HG03060 (cell line): ENCODE data around the gene GAGE12H.
"Not testable (repeated sequence)": the region's sequence is repeated elsewhere in the genome, so short reads cannot be mapped to it uniquely, and the experiment has no call there.

Experiments
- ATAC-seq: cut with Tn5 transposase; IDR thresholded peaks from one replicate; pipeline ENCODE4 v1.9.1; 2021; ENCODE audit warnings: low read depth, moderate number of reproducible peaks; ENCODE audit not compliant: unreplicated experiment

GAGE12H gene, protein sequence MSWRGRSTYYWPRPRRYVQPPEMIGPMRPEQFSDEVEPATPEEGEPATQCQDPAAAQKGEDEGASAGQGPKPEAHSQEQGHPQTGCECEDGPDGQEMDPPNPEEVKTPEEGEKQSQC

GRCh38 chrX:49579649-49580048, at the start of gene GAGE12H:
Gene GAGE12H, plus strand, starts transcription at chrX:49579949. Its CDS starts 1,155 bp downstream, at chrX:49581104.
- not testable (repeated sequence) for ATAC-seq

GRCh38 chrX:49531877-49532276, 47.9 kb upstream of the GAGE12H start, which contains the start of gene GAGE12C:
Gene GAGE12C, plus strand, starts transcription at chrX:49532177. Its CDS starts 1,155 bp downstream, at chrX:49533332.
- ATAC-seq: not testable (repeated sequence)

DNA sequence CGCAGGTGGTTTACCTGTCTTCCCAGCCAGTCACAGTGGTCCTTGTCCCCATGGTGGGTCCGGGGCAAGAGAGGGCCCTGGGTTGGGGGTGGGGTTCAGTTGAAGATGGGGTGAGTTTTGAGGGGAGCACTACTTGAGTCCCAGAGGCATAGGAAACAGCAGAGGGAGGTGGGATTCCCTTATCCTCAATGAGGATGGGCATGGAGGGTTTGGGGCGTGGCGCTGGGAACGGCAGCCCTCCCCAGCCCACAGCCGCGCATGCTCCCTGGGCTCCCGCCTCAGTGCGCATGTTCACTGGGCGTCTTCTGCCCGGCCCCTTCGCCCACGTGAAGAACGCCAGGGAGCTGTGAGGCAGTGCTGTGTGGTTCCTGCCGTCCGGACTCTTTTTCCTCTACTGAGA, 38.3 kb upstream of the GAGE12H start, which contains the start of gene GAGE12D:
TSS of gene GAGE12D (plus strand) at position 301 of the 400 bp plus-strand sequence. CDS start 1,155 bp downstream, outside the sequence.
- ATAC-seq: not testable (repeated sequence)

GRCh38 chrX:49550989-49551388, 28.8 kb upstream of the GAGE12H start, which contains the start of gene GAGE12E:
Gene GAGE12E, plus strand, starts transcription at chrX:49551289. Its CDS starts 1,155 bp downstream, at chrX:49552444.
- ATAC-seq: not testable (repeated sequence)

- ATAC-seq: not testable (repeated sequence)
Observed at GRCh38 chrX:49560542-49560941, 19.2 kb upstream of the GAGE12H start, which contains the start of gene GAGE12F. Gene GAGE12F, plus strand, starts transcription at chrX:49560842. Its CDS starts 1,155 bp downstream, at chrX:49561997.

DNA sequence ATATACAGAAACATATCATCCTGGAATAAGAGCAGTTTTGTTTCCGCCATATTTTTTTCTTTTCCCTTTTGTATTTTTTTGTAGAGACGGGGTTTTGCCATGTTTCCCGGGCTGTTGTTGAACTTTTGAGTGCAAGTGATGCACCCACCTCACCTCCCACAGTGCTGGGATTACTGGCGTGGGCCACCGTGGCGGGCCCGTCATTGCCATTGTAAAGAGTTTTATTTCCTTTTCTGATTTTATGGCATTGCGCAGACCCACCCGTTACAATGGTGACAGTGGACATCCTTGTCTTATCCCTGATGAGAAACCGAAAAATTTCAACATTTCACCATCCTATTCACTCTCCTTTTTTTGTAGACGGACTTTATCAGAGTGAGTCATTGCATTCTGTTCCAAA, 11.0 kb upstream of the GAGE12H start:
- not testable (repeated sequence) for ATAC-seq

GRCh38 chrX:49569152-49569551, 10.6 kb upstream of the GAGE12H start:
- not testable (repeated sequence) for ATAC-seq

GRCh38 chrX:49570100-49570499, 9.6 kb upstream of the GAGE12H start, which contains the start of gene GAGE12G:
Gene GAGE12G, plus strand, starts transcription at chrX:49570400. Its CDS starts 1,155 bp downstream, at chrX:49571555.
- ATAC-seq: not testable (repeated sequence)

GRCh38 chrX:49589196-49589595, 9.4 kb downstream of the GAGE12H start, which contains the start of gene GAGE2A:
Gene GAGE2A, plus strand, starts transcription at chrX:49589496. Its CDS starts 1,155 bp downstream, at chrX:49590651.
- ATAC-seq: not testable (repeated sequence)

GRCh38 chrX:49589769-49590478, 10.2 kb downstream of the GAGE12H start:
- ATAC-seq: not testable (repeated sequence)

DNA sequence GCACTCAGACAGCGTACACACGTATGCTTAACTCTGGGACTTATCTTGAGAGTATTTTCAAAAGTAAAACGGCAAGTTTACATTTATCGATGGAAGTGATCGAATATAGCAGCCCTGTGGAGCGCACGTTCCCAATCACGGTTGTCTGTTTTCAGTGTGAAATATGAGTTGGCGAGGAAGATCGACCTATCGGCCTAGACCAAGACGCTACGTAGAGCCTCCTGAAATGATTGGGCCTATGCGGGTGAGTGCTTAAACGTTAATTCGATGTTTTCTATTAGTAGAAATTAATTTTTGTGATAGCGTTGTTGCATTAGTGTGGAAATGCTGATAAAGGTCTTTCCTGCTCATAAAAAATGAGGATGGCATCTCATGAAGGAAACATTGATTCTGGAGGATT, 10.7 kb downstream of the GAGE12H start:
- ATAC-seq: not testable (repeated sequence)

GRCh38 chrX:49598720-49599119, 19.0 kb downstream of the GAGE12H start, which contains the start of gene GAGE1:
Gene GAGE1, plus strand, starts transcription at chrX:49599020. Its CDS starts 1,155 bp downstream, at chrX:49600175.
- not testable (repeated sequence) for ATAC-seq

GRCh38 chrX:49610718-49611310, 31.1 kb downstream of the GAGE12H start:
- ATAC-seq: no peak

GRCh38 chrX:49618574-49618973, 38.8 kb downstream of the GAGE12H start:
- no peak for ATAC-seq

DNA sequence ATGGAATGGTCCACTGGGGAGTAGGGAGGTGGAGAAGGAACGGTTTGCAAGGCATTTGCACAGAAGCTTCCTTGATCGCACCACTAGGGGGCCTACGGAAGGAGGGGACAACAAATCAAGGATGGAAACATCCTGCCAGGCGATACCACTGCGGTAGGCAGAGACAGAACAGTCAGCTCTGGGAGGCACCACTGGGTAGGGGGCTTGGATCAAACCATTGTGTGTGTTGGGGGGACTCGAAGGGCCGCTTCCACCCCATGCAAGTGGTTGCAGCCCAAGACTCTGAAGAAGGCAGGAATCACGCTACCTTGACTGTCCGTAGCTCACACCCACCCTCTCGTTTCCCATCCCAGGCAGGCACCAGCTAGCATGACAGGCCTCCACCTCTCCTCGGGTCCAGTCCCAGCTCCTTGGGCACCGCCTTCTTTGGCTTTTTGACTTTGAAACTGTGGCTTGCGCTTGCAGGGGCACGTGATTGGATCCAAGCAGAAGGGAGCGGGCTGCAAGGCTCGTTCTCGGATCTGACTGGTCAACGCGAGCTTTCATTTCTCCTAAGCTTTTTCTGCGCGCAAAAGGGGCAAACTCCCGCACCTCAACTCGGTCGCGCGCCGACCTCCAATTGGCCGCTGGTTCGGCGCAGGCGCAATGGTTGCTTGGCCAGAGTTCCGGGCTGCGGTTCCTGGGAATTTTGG, 47.5 kb downstream of the GAGE12H start:
- ATAC-seq: no peak
